ENCODE data around the gene CKB.

CKB gene

GRCh38 chr14:103559766-103560165, 37.1 kb upstream of the CKB start:
- H3K36me3 ChIP-seq (ENCODE audit: low read length): peaks cover 13% of the 10 kb centered on the region

GRCh38 chr14:103558071-103558882, 35.6 kb upstream of the CKB start:
- Histone ChIP-seq H4K20me1 (ENCODE audit: low read depth, low read length) (peaks cover 19% of the 10 kb centered on the region; the same call in 1 of the 2 replicates), H3K4me2 (ENCODE audit: low read depth, low read length, poor library complexity, severe bottlenecking) (no peak overlapping the region), H2AFZ (ENCODE audit: low read depth, low read length, severe bottlenecking) (no peak overlapping the region), H3F3A (ENCODE audit: insufficient read depth) (peaks cover 13% of the 10 kb centered on the region; the same call in 1 of the 2 replicates), H3K4me3 (ENCODE audit: insufficient read depth, low read length, poor library complexity, severe bottlenecking) (no peak overlapping the region), H3K9ac (ENCODE audit: low read length) (no peak overlapping the region), H3K36me3 (ENCODE audit: low read length) (peaks cover 13% of the 10 kb centered on the region), H3K9me3 (ENCODE audit: insufficient read depth, low read length) (no peaks in the 10 kb centered on the region), H3K9me2 (replicated peaks; ENCODE audit: insufficient read depth, low read length) (no peaks in the 10 kb centered on the region), H3K79me2 (ENCODE audit: insufficient read depth, low read length) (peaks cover 64% of the 10 kb centered on the region), H3K27me3 (ENCODE audit: low read length) (no peaks in the 10 kb centered on the region), H3K27ac (ENCODE audit: low read depth, low read length) (no peak overlapping the region)
- TF ChIP-seq EZH2phosphoT487 (conservative IDR thresholded peaks at IDR 0.05; ENCODE audit: low read length) (no peak), CTCF (IDR thresholded peaks at IDR 0.05; ENCODE audit: insufficient read depth, low read length, poor library complexity, severe bottlenecking) (no peak)

More at GRCh38 chr14:103559766-103560165, 37.1 kb upstream of the CKB start:
- H3K27me3 ChIP-seq (ENCODE audit: low read length): no peaks in the 10 kb centered on the region
- H2AFZ ChIP-seq (ENCODE audit: low read depth, low read length, severe bottlenecking): no peak overlapping the region
- no peaks in the 10 kb centered on the region for H3K9me2 ChIP-seq (replicated peaks; ENCODE audit: insufficient read depth, low read length)
- peaks cover 19% of the 10 kb centered on the region; the same call in 1 of the 2 replicates for H4K20me1 ChIP-seq (ENCODE audit: low read depth, low read length)
- H3K79me2 ChIP-seq (ENCODE audit: insufficient read depth, low read length): peaks cover 79% of the 10 kb centered on the region
- no peak overlapping the region for H3K9ac ChIP-seq (ENCODE audit: low read length)
- TF ChIP-seq EZH2phosphoT487 (conservative IDR thresholded peaks at IDR 0.05; ENCODE audit: low read length): no peak
- no peak for TF ChIP-seq CTCF (IDR thresholded peaks at IDR 0.05; ENCODE audit: insufficient read depth, low read length, poor library complexity, severe bottlenecking)
- H3K4me3 ChIP-seq (ENCODE audit: insufficient read depth, low read length, poor library complexity, severe bottlenecking): no peak overlapping the region
- peaks cover 13% of the 10 kb centered on the region; the same call in 1 of the 2 replicates for H3F3A ChIP-seq (ENCODE audit: insufficient read depth)
- H3K27ac ChIP-seq (ENCODE audit: low read depth, low read length): no peak overlapping the region
- no peaks in the 10 kb centered on the region for H3K9me3 ChIP-seq (ENCODE audit: insufficient read depth, low read length)
- H3K4me2 ChIP-seq (ENCODE audit: low read depth, low read length, poor library complexity, severe bottlenecking): no peak overlapping the region

- Histone ChIP-seq H3F3A (ENCODE audit: insufficient read depth) (peaks cover 13% of the 10 kb centered on the region; the same call in 1 of the 2 replicates), H3K9ac (ENCODE audit: low read length) (no peak overlapping the region), H3K27ac (ENCODE audit: low read depth, low read length) (no peak overlapping the region), H3K27me3 (ENCODE audit: low read length) (no peaks in the 10 kb centered on the region), H4K20me1 (ENCODE audit: low read depth, low read length) (peaks cover 19% of the 10 kb centered on the region; the same call in 1 of the 2 replicates), H3K4me2 (ENCODE audit: low read depth, low read length, poor library complexity, severe bottlenecking) (no peak overlapping the region), H3K4me3 (ENCODE audit: insufficient read depth, low read length, poor library complexity, severe bottlenecking) (no peak overlapping the region), H2AFZ (ENCODE audit: low read depth, low read length, severe bottlenecking) (no peak overlapping the region), H3K9me2 (replicated peaks; ENCODE audit: insufficient read depth, low read length) (no peaks in the 10 kb centered on the region), H3K79me2 (ENCODE audit: insufficient read depth, low read length) (peaks cover 59% of the 10 kb centered on the region), H3K36me3 (ENCODE audit: low read length) (peaks cover 13% of the 10 kb centered on the region), H3K9me3 (ENCODE audit: insufficient read depth, low read length) (no peaks in the 10 kb centered on the region)
- TF ChIP-seq EZH2phosphoT487 (conservative IDR thresholded peaks at IDR 0.05; ENCODE audit: low read length) (no peak), CTCF (IDR thresholded peaks at IDR 0.05; ENCODE audit: insufficient read depth, low read length, poor library complexity, severe bottlenecking) (no peak)
Observed at GRCh38 chr14:103556946-103557758, 34.5 kb upstream of the CKB start.

All from SU-DHL-6 (cell line).